Fibroblast of the aortic adventitia (primary cell): ENCODE data around the gene SFRP4. TPM values are rescaled to one million over a fixed set of nuclear protein-coding genes. Genes with fewer than 3 reads are reported as not detected.
"Not testable (repeated sequence)": the region's sequence is repeated elsewhere in the genome, so short reads cannot be mapped to it uniquely, and the experiment has no call there.

Experiments used
- DNase-seq: peaks from one replicate; pipeline ENCODE4 v3.0.0-alpha.2; 2010; ENCODE audit warnings: low read depth
- H3K4me3 ChIP-seq: 2 replicates; pipeline ENCODE4 v1.5.1; 2011; ENCODE audit warnings: low read depth, mild to moderate bottlenecking, control low read depth, low read length, moderate library complexity
- total RNA-seq: library from RNA; depleted of rRNA; stranded (reverse); fragments of >200 nt; gene quantifications from 2 replicates; pipeline ENCODE4 v1.2.3, GENCODE V29; 2012; ENCODE audit warnings: low replicate concordance
- TF ChIP-seq, protein P1 (sequence below): IDR thresholded peaks from 2 replicates; pipeline ENCODE4 v1.5.1; 2011; ENCODE audit warnings: mild to moderate bottlenecking, low read length, control low read depth, inconsistent platforms; ENCODE audit not compliant: insufficient read depth

Gene SFRP4
- total RNA-seq, result 40.9 and 171 TPM in 2 replicates

DNA sequence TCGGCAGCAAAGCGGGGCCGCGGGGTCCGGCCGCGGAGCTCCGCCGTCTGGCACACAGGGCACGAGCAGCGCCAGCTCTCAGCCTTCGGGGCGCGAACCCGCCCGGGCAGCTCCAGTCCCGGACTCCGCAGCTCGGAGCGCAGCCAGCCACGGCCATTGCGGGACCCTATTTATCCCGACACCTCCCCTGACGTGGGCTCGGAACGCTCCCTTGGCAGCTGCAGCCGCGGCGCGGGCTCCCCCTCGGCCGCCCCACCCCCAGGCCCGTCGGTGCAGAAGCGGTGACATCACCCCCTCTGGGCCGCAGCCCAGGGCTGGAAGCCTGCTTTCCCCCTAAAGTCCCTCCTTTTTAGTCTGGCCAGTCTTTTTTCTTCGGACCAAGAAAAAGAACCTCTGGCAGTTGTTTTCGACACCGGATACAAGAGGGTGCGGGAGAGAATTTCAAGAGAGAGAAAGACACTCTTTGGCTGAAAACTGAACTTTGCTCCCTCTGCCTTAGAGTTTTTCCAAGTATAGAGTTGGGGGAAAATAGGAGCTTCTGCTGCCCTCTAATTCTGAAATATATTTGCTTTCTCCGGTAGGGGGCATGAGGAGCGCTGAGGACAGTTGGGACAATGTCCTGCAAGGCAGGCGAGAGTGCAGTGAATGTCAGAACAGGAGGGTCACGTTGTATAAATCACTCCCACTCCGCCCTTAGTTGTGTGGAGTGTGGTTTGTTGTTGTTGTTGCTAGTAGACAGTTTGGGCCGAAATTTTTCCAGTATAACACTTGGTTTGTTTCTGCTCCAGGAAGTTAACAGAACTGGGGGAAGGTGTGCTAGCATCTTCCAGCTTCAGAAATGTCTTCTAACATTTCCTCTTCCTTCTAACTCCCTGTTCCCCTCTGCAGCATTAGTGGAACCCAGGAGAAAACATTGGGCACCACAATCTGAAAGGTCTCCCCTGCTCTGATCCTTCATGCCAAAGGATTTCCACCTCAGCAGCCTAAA, at the start of gene SFRP4:
SFRP4 (minus strand) TSS at position 145 of the 988 bp plus-strand sequence. CDS start 280 bp downstream, outside the sequence.
- TF ChIP-seq, protein P1, sequence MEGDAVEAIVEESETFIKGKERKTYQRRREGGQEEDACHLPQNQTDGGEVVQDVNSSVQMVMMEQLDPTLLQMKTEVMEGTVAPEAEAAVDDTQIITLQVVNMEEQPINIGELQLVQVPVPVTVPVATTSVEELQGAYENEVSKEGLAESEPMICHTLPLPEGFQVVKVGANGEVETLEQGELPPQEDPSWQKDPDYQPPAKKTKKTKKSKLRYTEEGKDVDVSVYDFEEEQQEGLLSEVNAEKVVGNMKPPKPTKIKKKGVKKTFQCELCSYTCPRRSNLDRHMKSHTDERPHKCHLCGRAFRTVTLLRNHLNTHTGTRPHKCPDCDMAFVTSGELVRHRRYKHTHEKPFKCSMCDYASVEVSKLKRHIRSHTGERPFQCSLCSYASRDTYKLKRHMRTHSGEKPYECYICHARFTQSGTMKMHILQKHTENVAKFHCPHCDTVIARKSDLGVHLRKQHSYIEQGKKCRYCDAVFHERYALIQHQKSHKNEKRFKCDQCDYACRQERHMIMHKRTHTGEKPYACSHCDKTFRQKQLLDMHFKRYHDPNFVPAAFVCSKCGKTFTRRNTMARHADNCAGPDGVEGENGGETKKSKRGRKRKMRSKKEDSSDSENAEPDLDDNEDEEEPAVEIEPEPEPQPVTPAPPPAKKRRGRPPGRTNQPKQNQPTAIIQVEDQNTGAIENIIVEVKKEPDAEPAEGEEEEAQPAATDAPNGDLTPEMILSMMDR, result peak; percentile 76
- peak within 1 kb of the TSS; percentile 90 for H3K4me3 ChIP-seq
- DNase-seq, result peak; percentile 90

GRCh38 chr7:37964196-37964595, 47.6 kb upstream of the SFRP4 start:
- no peak overlapping the region for H3K4me3 ChIP-seq
- no peak for DNase-seq
- TF ChIP-seq, protein P1, result no peak

DNA sequence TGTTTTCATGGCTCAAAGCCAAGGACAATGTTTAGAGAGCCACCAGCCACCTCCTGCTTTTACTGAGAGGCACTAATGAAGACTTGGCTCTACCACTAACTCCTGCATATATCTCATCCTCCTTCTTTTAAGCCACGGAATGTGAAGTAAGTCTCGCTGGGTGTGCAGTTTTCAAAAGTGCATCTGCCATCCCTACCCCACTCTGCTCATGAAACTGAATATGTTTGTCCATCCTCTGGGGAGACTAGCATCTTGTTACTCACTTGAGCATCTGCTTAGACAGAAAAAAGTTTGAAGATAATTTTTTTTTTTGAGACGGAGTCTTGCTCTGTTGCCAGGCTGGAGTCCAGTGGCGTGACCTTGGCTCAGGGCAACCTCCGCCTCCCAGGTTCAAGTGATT, 44.6 kb upstream of the SFRP4 start:
- DNase-seq, result no peak
- TF ChIP-seq, protein P1, result no peak
- no peak overlapping the region for H3K4me3 ChIP-seq

- peak; percentile 37 for DNase-seq
- no peak overlapping the region for H3K4me3 ChIP-seq
- TF ChIP-seq, protein P1, result no peak
Observed at GRCh38 chr7:37960483-37960882, 43.9 kb upstream of the SFRP4 start.

- peak; percentile 54 for DNase-seq
- no peak overlapping the region for H3K4me3 ChIP-seq
- TF ChIP-seq, protein P1, result no peak
Observed at GRCh38 chr7:37957221-37957970, 40.8 kb upstream of the SFRP4 start.

GRCh38 chr7:37956791-37957190, 40.2 kb upstream of the SFRP4 start:
- DNase-seq, result peak; percentile 68
- H3K4me3 ChIP-seq, result no peak overlapping the region
- TF ChIP-seq, protein P1, result no peak

DNA sequence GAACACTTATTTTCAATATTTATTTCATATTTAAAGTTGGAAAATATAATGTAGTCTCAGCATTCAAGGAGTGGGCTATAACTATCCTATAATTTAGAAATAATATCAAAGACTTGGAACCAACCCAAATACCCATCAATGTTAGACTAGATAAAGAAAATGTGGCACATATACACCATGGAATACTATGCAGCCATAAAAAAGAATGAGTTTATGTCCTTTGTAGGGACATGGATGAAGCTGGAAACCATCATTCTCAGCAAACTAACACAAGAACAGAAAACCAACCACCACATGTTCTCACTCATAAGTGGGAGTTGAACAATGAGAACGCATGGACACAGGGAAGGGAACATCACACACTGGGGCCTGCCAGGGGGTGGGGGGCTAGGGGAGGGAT, 37.6 kb upstream of the SFRP4 start:
- not testable (repeated sequence) for DNase-seq, H3K4me3 ChIP-seq
